ENCODE data around the gene ARHGAP27. TPM values are rescaled to one million over a fixed set of nuclear protein-coding genes. Genes with fewer than 3 reads are reported as not detected.
"Not testable (repeated sequence)": the region's sequence is repeated elsewhere in the genome, so short reads cannot be mapped to it uniquely, and the experiment has no call there.

ARHGAP27 gene
- total RNA-seq, 1 donor from 2014 or later: 80.9 TPM

DNA sequence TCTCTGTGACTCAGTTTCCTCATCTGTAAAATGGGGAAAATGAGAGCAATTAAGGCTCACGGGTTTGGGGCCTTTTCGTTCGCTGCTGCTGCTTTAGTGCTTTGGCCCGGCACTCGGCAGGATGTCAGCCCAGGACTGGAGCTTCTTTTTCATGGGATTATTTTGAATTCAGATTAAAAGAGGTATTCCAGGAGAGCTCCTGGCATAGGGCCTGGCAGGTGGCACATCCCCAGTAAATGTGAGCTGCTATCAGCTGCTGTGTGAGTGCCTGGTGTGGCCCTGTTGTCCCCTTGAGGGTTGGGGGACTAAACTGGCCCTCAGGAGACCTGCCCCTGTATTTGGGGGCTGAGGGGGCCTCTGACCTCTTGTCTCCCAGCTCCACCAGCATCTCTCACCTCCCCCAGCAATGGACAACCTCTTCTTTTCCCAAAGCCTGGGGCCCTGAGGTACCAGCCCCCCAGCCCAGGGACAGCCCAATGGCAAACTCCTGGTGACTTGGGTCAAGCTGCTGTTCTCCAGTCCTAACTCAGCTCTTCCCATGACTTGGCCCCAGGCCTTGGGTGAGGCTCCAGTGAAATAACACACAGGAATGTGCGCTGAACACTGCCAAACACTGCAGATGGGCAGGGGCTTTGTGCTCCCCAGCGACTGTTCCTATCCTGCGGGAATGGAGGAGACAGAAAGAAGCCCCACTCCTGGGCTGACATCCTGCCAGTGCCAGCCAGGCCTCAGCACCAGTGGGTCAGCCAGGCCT, 14.4 kb upstream of the ARHGAP27 start:
- intact Hi-C loops (cut with micrococcal nuclease): not testable (repeated sequence)

DNA sequence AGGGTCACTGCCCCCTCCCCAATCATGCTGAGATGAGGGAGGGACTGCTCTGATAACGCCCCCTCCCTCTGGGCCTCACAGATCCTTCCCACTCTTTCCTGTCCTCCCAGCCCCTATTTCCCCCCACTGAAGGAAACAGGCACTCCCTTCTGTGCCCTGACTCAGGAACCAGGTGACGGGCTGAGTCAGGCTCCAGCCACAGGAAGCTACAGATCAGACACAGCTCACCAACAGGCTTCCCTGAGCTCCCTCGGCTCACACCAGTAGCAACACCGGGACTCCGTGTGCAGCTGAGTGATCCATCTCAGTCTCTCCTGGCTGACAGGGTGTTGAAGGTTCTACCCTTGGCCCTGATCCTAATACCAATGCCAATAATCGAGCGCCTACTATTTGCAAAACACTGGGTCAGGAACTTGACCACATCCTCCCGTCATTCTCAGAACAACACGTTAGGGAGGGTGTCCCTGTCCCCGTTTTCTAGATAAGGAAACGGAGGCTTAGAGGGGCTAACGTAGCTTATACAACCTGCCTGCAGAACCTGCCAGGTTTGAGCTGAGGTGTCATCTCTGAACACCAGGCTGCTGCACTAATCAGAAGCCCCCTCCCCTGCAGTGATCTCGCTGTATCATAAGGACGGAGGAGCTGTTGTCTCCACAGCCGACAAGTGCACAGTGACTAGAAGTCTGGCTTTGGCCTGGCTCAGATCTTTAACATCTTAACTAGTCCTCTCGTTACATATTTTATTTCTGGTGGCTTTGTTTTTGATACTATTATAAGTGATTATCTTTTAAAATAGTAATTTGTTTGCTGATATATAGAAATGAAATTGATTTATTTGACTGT, 13.5 kb upstream of the ARHGAP27 start:
- intact Hi-C loops (cut with micrococcal nuclease): not testable (repeated sequence)

DNA sequence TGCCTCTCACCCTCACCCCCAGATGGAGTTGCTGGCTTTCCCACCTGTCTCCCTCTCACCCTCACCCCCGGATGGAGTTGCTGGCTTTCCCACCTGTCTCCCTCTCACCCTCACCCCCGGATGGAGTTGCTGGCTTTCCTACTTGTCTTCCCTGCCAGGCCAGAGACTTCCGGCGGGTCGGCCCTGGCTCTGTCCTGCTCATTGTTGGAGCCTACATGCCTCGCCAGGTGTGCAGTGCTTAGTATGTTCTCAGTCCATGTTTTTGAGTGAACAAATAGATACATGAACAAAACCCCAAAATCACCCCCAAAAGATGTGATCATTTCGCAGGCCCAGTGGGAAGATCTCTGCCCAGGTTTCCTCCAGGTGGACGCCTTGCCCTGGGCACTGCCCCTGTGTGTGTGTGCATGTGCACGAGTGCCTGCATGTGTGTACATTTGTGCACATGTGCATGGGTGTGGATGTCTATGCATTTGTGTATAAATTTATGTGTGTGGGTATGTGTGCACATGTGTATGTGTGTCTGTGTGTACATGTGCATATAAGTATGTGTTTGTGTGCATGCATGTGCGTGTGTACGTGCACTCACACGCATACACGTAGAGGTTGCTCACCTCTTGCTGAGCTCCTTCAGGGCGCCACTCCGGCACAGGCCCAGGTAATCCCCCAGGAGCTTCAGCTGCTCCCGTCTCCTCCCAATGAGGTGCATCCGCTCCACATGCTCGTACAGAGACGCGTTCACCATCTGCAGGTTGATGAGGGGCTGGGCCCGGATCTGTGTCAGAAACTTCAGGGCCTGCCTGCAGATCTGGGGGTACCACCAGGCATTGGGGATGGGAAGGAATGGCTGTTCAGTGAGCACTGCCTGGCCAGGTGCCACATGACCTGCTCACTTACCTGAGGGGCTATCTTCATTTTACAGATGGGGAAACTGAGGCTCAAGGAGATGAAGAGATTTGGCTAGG, 12.5 kb upstream of the ARHGAP27 start:
- intact Hi-C loops (cut with micrococcal nuclease): not testable (repeated sequence)

DNA sequence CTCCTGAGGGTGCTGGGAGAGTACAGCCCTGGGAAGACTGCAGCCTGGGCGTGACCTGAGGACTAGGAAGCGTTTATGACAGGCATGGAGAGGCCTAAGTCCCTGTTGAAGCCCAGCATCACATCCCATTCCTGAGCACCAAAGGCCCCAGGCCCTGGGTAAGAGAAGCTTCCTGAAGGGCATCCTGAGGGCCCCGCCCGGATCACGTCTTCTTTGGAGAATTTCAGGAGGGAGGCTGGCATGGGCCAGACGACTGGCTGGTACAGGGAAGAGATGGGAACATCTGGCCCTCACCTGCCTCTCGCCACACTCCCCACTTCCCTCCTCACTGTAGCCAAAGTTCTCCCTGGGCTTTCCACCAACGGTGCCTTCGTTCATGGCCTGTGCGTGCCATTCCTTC, 11.6 kb upstream of the ARHGAP27 start:
- intact Hi-C loops (cut with micrococcal nuclease): not testable (repeated sequence)

DNA sequence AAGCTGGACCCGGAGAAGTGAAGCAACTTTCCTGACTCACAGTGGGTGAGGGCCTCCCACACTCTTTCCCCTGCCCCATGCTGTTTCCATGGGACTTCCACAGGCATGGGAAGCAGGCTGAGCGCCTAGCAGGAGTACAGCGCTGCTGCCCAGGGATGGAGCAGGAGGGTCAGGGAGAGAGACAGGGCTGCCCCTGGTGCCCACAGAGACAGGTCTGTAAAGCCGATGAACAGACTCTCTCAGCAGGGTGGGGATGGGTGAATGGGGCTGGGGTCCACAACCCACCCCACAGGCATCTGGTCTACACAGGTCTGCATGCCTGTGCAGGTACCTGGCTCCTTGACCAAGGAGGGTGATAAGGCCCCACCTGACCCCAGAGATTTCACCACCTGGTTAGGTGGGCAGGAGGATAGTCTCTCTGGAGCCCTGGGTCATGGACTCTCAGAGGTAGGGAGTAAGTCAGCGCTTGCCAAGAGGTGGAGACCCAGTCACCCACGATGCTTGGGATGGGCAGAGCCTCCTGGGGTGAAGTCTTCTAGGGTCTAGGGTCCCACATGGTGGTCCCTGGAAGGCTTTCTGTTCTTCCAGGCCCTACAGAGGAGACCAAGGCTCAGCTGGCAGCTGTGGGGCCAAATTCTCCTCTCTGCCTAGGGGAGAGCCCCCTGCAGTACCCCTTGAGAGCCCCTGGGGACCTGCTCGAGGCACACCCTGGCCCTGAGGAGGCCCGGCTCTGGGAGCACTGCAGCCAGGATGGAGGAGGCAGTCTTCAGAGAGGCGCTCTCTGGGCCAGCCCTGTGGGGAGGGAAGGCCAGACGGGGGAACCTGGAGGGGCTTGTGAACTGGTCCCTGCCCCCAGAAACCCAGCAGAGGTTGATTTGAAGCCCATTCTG, 10.9 kb upstream of the ARHGAP27 start:
- intact Hi-C loops (cut with micrococcal nuclease): not testable (repeated sequence)

DNA sequence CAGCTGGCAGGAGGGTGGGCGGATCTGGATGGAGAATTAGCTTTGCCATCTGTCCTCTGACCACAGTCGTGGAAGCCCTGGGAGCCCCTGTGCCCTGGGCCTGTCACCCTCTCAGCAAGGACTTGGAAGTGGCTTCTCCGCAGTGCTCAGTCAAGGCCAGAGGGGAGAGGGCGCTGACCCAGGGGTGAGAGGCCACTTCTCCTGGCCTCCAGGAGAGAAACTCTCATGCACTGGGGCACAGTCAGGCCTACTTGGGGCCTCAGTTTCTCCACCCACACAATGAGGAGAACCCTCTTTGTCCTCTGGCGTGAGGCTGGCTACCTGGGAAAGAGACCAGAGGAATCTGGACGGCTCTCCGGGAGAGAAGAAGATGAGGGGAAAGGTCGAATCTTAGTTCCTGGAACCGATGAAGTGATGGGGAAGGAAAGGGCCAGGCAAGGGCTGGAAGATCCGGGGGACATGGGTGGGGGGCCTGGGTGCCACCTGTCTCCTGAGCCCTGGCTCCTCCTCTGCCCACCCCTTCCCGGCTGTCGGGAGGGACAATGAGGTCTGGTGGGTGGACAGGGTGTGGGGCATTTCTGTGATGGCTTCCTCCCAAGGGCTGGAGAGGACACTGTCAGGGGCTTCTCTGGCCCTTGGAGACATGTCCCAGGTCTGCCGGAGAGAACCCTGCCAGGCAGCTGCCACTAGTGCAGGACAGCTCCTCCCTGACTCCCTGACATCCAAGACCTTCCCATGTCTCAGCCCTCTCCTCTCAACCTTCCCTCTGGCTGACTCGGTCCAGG, 9.0 kb upstream of the ARHGAP27 start:
- intact Hi-C loops (cut with micrococcal nuclease): no loop called here

DNA sequence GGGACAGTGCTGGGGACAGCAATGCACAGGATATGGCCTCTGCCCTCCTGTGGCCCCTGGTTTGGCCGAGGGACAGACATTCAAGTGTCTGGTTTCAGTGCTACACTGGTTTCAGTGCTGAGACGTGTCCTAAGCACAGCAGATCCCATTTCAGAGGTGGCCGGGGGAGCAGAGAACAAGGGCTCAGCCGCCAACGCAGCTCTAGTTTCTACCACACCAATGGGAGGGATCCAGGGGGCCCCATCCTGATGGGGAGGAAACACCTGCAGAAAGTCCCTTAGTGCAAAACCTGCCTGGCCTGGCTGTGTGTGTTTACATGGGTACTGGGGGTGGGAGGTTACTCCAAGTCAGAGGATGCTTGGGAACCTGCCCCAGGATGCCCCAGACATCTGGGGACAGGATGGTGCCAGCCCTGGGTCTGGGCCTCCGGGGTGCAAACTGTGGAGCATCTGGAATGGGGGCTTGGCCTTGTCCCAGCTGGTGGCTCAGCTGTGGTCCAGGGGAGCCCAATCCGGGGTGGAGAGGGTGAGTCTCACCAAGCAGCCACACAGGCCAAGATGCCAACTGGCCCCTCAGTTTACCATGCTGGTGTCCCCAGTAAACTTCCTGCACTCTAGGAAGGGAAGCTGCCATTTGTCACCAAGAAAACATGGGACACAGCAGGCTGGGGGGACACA, 8.3 kb upstream of the ARHGAP27 start:
- intact Hi-C loops (cut with micrococcal nuclease): not testable (repeated sequence)

DNA sequence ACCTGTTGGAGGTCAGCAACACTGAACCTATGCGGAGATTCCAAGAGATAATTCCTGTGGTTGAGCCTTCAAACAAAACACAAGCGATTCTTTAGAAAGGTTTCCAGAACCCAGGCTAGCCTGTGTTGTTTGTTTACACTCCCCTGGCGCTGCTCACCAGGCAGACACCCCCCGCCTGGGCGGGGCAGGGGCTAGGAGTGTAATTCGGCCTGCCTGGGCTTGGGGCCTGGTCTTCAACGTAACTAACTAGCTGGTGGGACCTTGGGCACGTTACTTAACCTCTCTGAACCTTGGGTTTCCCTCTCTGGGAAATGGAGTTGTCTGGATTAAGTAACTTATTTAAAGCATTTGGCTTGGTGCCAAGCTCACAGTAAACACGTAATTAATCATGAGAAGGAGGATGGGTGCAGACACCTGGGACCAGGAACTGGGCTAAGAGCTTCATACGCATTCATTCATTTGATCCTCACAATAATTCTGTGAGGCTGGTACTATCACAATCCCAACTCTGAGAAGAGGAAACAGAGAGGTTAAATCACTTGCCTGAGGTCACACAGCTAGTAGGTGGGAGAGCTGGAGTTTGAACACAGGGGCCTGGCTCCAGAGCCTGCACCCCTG, 7.6 kb upstream of the ARHGAP27 start:
- intact Hi-C loops (cut with micrococcal nuclease): no loop called here

DNA sequence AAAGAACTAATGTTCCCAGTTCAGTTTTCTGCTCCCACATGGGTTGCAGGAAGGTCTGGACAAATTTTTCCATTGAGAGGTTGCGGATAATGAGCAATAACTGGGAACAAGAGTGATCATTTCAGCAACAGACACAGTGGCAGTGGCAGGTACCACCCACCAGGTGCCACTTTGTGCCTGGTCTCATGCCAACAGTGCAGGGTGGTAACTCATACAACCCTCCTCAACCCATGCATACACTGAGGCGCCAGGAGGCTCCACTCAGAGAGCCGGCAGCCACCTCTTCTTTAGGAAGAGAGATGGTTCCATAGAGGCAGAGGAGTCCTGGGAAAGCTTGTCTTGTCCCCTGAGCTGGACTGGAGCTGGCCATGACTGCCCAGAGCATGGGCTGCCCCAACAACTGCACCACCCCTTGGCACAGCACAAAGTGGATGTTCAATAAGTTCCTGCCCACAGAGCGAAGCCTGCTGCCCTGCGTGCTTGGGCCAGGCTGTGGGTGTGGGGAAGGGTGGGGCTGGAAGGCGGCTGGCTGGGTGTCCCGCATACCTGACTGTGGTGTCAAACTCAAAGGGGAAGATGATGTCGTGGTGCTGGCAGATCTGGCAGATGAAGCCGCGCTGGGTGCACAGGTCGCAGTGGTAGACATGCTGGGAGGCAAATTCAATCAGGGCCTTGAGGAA, 6.4 kb upstream of the ARHGAP27 start:
- intact Hi-C loops (cut with micrococcal nuclease): no loop called here

DNA sequence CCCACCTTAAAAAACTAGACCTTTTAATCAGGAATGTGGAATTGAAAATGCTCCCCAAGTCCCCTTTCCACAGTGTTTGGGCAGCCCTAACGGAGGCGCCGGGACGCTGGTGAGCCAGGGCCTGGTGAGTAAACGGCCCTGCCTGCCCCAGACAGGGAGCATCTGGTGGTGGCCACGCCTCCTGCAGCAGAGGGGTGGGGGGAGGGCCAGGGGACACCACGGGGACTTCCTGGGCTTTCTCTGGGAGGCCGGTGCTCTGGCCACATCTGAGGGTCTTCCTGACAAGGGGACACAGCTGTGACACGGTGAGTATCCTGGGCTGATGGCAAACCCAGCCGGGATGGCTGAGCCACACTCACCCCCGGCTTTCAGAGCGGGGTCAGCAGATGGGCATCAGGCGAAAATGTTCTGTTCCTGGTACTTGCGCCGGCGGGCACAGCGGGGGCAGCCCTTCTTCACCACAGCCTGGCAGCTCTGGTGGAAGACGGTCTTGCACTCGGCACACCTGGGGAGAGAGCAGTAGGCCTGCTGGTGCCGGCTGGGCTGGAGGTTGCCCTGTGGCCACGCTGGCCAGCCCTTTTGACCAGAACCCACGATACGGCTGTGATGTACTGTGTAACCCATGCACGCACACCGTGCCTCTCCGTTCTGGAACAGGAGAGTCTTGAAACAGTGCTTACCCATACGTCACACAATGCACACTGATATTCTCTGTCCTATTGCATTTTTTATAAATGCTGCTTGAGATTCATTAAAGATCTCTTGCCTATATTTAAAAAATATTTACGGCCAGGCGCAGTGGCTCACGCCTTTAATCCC, 5.0 kb upstream of the ARHGAP27 start:
- intact Hi-C loops (cut with micrococcal nuclease): no loop called here

DNA sequence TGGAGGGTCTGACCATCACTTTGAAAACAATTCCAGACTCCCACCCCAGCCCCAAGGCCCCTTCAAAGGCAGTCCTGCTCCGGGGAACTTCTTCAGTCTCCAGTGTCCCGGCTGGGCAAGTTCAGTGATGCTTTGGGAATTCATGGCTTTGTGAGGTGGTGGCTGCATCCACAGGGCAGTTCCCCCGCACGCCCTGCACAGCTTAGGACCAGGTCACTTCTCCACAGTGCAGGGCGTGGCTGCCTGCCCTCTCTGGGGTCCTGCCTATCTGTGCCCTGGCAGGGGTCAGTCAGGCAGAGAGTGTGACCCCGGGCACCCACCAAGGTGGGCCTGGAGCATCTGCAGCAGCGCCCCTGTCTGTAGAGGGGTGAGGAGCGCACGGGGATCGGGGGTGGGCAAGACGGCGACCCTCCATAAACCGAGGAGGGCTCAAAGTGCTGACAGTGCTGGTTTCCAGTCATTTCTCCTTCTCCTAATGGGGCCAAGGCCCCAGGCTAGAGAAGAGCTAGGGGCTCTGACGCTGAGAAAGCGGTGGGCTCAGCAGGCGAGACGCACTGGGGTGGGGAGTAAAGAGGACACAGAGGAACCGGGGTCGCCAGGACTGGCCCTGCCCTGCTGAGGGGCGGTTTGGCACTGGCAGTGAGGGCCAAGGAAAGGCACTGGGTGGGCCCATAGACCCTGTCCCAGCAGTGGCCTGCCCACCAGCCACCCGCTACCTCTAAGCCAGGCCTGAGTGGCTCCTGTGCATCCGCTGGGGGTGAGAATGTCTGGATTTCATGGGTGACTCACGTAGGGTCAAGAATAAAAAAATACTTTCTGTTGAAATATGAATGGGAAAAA, 4.2 kb upstream of the ARHGAP27 start:
- intact Hi-C loops (cut with micrococcal nuclease): no loop called here

DNA sequence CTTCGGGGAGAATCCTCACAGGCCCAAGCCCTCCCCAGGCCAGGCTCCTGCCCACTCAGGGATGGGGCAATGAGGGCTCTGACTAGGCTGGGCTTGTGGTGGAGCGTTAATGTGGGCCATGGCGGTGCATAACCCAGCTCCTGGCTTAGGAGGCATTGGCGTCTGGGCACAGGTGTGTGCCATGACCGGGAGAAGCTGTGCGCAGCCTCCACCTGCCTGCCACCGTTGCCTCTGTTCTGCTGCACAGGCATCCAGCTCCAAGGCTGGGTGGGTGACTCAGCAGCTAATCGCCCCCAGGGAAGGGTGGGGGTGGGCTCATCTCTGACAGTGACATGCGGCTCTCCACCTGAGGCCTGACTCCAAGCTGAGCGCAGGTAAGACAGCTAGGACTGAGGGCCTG, 3.5 kb upstream of the ARHGAP27 start:
- intact Hi-C loops (cut with micrococcal nuclease): no loop called here

DNA sequence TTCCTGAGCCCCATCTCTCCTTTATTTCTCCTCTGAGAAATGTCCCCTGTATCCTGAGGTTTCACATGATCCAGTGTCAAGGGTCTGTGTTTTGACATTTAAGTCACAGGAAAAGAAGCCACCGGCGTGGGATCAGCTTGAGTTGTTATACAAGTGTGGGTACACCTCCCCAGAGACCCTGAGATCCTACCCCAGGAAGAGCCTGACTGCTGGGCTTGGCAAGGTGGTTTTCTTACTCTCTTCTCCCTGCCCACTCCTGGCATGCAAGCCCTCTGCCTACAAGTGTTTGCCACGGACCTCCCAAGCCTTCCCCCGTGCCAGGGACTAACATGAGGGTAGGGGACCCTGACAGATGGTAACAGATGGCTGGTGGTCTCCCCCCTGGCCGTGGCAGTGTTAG, 2.8 kb upstream of the ARHGAP27 start:
- intact Hi-C loops (cut with micrococcal nuclease): no loop called here

DNA sequence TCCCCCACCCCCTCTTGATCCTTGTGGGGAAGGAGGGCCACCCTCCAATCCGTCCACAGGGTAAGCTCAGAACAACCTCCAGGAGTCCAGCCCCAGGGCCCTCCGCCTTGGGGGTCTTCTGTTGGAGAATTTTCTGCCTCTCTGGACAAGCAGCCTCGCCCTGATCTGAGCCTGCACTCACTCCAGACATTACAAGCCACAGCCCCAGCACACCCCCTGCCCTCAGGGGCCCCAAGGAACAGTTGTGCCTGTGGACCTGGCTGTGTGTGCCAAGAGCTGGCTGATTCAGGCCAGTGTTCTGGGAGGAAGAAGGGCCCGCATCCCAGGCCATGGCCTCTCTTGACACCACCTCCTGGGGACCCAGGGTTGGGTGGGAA, 477 bp upstream of the ARHGAP27 start:
- intact Hi-C loops (cut with micrococcal nuclease): no loop called here

DNA sequence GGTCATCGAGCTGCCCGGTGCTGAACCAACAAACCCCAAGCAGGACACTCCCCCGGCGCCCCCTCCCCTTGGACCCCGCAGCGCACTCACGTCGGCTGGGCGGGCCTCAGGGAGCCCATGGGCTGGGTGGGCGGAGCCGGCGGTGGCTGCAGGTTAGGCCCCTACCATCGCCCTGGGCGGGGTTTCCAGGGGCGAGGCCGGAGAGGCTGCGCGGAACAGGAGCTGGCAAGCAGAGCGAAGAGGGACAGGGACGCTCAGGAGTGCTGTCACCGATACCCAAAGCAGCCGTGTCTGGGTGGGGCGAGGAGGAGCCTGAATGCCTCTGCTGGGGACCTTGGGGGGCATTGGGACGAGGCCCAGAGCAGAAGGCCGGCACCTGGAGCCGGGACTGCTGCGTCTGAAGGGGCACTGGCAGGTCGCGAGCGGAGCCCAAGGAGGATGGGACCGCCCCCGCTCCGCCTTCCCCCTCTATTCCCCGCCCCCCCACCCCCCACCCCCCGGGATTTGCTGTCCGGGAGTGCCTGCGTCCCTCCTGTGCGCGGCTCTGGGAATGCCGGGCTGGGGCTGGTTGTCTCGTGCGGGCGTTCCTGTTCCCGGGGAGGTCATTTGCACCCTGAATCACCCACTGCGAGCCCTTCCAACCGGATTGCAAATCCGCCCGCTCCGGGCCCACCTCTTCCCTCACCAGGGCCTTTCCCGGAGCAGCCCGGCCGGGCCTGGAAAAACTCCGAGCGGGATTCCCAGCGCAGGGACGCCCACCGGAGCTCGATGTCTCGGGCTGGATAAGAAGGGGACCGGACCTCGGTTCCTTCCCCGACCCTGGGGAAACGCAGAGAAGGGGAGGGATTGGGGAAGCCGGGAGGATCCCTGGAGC, 902 bp downstream of the ARHGAP27 start:
- intact Hi-C loops (cut with micrococcal nuclease): no loop called here

Measured in T-helper 2 cell treated with Interferon-gamma antibody and Interleukin-4, amounts not matched to agents 100 ng/mL and 5 ng/mL, for 36 hours (primary cell).